Effector CD8-positive, alpha-beta T cell (primary cell): ENCODE measurements around the gene ADORA1.

ENCODE experiments used
- DNase-seq: peaks from one replicate; lab custom pipeline; 2025; lab: John Stamatoyannopoulos, UW

ADORA1 gene

GRCh38 chr1:203186446-203187303, 59.1 kb downstream of the ADORA1 start, which contains the start of gene CHI3L1:
TSS of gene CHI3L1 (minus strand) at chr1:203186704. CDS start at chr1:203186623, 81 bp downstream.
- DNase-seq = no peak

GRCh38 chr1:203187304-203187685, 59.8 kb downstream of the ADORA1 start:
- no peak for DNase-seq

GRCh38 chr1:203187689-203188264, 60.3 kb downstream of the ADORA1 start:
- DNase-seq = no peak

- DNase-seq = no peak
These were observed 61.2 kb downstream of the ADORA1 start for GRCh38 chr1:203188686-203189232.

GRCh38 chr1:203189951-203190352, 62.4 kb downstream of the ADORA1 start:
- no peak for DNase-seq

GRCh38 chr1:203190949-203191348, 63.4 kb downstream of the ADORA1 start:
- DNase-seq = no peak

- no peak for DNase-seq
These were observed 68.8 kb downstream of the ADORA1 start for GRCh38 chr1:203196371-203196770.

- DNase-seq = no peak
These were observed 70.1 kb downstream of the ADORA1 start for GRCh38 chr1:203197625-203198024.

- no peak for DNase-seq
These were observed 71.5 kb downstream of the ADORA1 start for GRCh38 chr1:203199002-203199401.

GRCh38 chr1:203199481-203199815, 71.9 kb downstream of the ADORA1 start:
- no peak for DNase-seq

- DNase-seq = no peak
These were observed 72.5 kb downstream of the ADORA1 start for GRCh38 chr1:203199816-203200571.

GRCh38 chr1:203200916-203201315, 73.4 kb downstream of the ADORA1 start:
- no peak for DNase-seq

- DNase-seq = no peak
These were observed 74.1 kb downstream of the ADORA1 start for GRCh38 chr1:203201516-203202205.

GRCh38 chr1:203202431-203203245, 75.1 kb downstream of the ADORA1 start:
- DNase-seq = no peak

- no peak for DNase-seq
These were observed 77.2 kb downstream of the ADORA1 start for GRCh38 chr1:203204756-203205155.

- DNase-seq = no peak
These were observed 78.7 kb downstream of the ADORA1 start for GRCh38 chr1:203206129-203206687.

- DNase-seq = no peak
These were observed 80.2 kb downstream of the ADORA1 start for GRCh38 chr1:203207751-203208150.

- no peak for DNase-seq
These were observed 80.7 kb downstream of the ADORA1 start for GRCh38 chr1:203208181-203208580.

GRCh38 chr1:203210350-203210749, 82.8 kb downstream of the ADORA1 start:
- no peak for DNase-seq

- DNase-seq = no peak
These were observed 83.5 kb downstream of the ADORA1 start for GRCh38 chr1:203210988-203211387.

GRCh38 chr1:203211812-203212211, 84.3 kb downstream of the ADORA1 start:
- DNase-seq = no peak
